Lower leg skin (tissue), 4 donors: Measurements from ENCODE around the gene TDRKH. TPM values are rescaled to one million over a fixed set of nuclear protein-coding genes. Genes with fewer than 3 reads are reported as not detected.

Experiments used
- DNase-seq, 2 donors: peaks; one replicate each; pipeline ENCODE4 v3.0.0-alpha.2; 2019; ENCODE audit warnings: low spot score in 2 of 2
- H3K4me3 ChIP-seq: fragments of 200-600 bp; sonication (generic); 2 replicates; pipeline ENCODE4 v1.5.1; 2017; ENCODE audit warnings: mild to moderate bottlenecking, low read depth; ENCODE audit not compliant: poor library complexity, severe bottlenecking
- CTCF ChIP-seq, 3 donors: fragments of 450-650 bp; IDR thresholded peaks; one replicate each; pipeline ENCODE4 v1.5.1; 2016; ENCODE audit warnings: antibody characterized with exemption in 3 of 3, mild to moderate bottlenecking in 3 of 3, moderate library complexity in 2 of 3
- POLR2A ChIP-seq, 2 donors: fragments of 450-650 bp; IDR thresholded peaks; one replicate each; pipeline ENCODE4 v1.6.1; 2016 to 2017; ENCODE audit warnings: antibody characterized with exemption in 2 of 2, mild to moderate bottlenecking in 1 of 2, moderate library complexity in 1 of 2
- WGBS, 2 donors: methylation state at CpG; one replicate each; pipeline ENCODE4 v1.1.5; 2018; 5-methylcytosine and 5-hydroxymethylcytosine counted together
- intact Hi-C: fragments of 100-400 bp; cut with DNase I; formaldehyde crosslinking; loops from one replicate; pipeline ENCODE4 v1.15.0; 2023; ENCODE audit warnings: low total_unique reads
- total RNA-seq, 4 donors: library from RNA; depleted of rRNA; stranded (reverse); fragments of >200 nt; gene quantifications; one replicate each; pipeline ENCODE4 v1.1.0, GENCODE V29; 2016

The TDRKH gene
- total RNA-seq, 4 donors from 2014 or later: 2.1 to 3.0 (median 2.6) TPM

- no peak for DNase-seq
- intact Hi-C loops: no loop called here
- 12 to 28% methylated on average over 2 of the region's 2 CpGs for WGBS, 2 donors
- no peak for TF ChIP-seq CTCF (IDR thresholded peaks at IDR 0.05)
- no peak for TF ChIP-seq POLR2A (IDR thresholded peaks at IDR 0.05)
- no peak overlapping the region for H3K4me3 ChIP-seq
These were observed 30.6 kb upstream of the TDRKH start for GRCh38 chr1:151820940-151821339.

GRCh38 chr1:151819976-151820623 lies 29.8 kb upstream of the TDRKH start:
- no peak for DNase-seq
- no peak for TF ChIP-seq POLR2A (IDR thresholded peaks at IDR 0.05)
- no peak for TF ChIP-seq CTCF (IDR thresholded peaks at IDR 0.05)
- no peak overlapping the region for H3K4me3 ChIP-seq
- intact Hi-C loops: no loop called here
- WGBS, 2 donors: 67 to 73% methylated on average over 7 of the region's 7 CpGs

GRCh38 chr1:151819227-151819835 lies 29.0 kb upstream of the TDRKH start:
- WGBS, 2 donors: 83 to 85% methylated on average over 12 of the region's 12 CpGs
- DNase-seq: no peak
- no peak for TF ChIP-seq CTCF (IDR thresholded peaks at IDR 0.05)
- no peak for TF ChIP-seq POLR2A (IDR thresholded peaks at IDR 0.05)
- intact Hi-C loops: no loop called here
- H3K4me3 ChIP-seq: no peak overlapping the region

GRCh38 chr1:151817353-151817730 lies 27.0 kb upstream of the TDRKH start:
- no peak overlapping the region for H3K4me3 ChIP-seq
- no peak for TF ChIP-seq CTCF (IDR thresholded peaks at IDR 0.05)
- no peak for TF ChIP-seq POLR2A (IDR thresholded peaks at IDR 0.05)
- intact Hi-C loops: no loop called here
- DNase-seq: no peak
- WGBS, 2 donors: 67 to 68% methylated on average over 7 of the region's 7 CpGs

- 63 to 74% methylated on average over 20 to 26 of the region's 26 CpGs for WGBS, 2 donors
- intact Hi-C loops: no loop called here
- TF ChIP-seq POLR2A (IDR thresholded peaks at IDR 0.05) (no peak), CTCF (IDR thresholded peaks at IDR 0.05) (no peak)
- H3K4me3 ChIP-seq: no peak overlapping the region
- DNase-seq: no peak
These were observed 26.4 kb upstream of the TDRKH start for GRCh38 chr1:151816548-151817352.
